Subcutaneous adipose tissue (tissue), 4 donors: ENCODE results near the gene VWA8. TPM values are rescaled to one million over a fixed set of nuclear protein-coding genes. Genes with fewer than 3 reads are reported as not detected.

Experiments
- CTCF ChIP-seq: fragments of 450-650 bp; IDR thresholded peaks from one replicate; pipeline ENCODE4 v1.5.1; 2016; ENCODE audit warnings: low read depth, mild to moderate bottlenecking, control low read depth, antibody characterized with exemption, moderate library complexity
- total RNA-seq, 4 donors: library from RNA; depleted of rRNA; stranded (reverse); fragments of >200 nt; gene quantifications; one replicate each; pipeline ENCODE4 v1.1.0, GENCODE V29; 2016

VWA8 gene
- total RNA-seq, 4 donors from 2014 or later, result 18.1 to 28.3 (median 20.3) TPM

GRCh38 chr13:41597348-41598041, 363.4 kb downstream of the VWA8 start:
- TF ChIP-seq CTCF, result no peak

- no peak for TF ChIP-seq CTCF
These were observed 364.7 kb downstream of the VWA8 start for GRCh38 chr13:41596190-41596589.

- no peak for TF ChIP-seq CTCF
These were observed 365.6 kb downstream of the VWA8 start for GRCh38 chr13:41595298-41595697.

GRCh38 chr13:41590643-41591042, 370.3 kb downstream of the VWA8 start:
- no peak for TF ChIP-seq CTCF

GRCh38 chr13:41590122-41590521, 370.8 kb downstream of the VWA8 start:
- TF ChIP-seq CTCF, result no peak

- TF ChIP-seq CTCF, result no peak
These were observed 371.5 kb downstream of the VWA8 start for GRCh38 chr13:41589434-41589833.

GRCh38 chr13:41588899-41589298, 372.0 kb downstream of the VWA8 start:
- no peak for TF ChIP-seq CTCF
